Lung (tissue), 12 donors: ENCODE measurements around the gene FHOD1. TPM values are rescaled to one million over a fixed set of nuclear protein-coding genes. Genes with fewer than 3 reads are reported as not detected.

ENCODE experiments used
- ATAC-seq: fragments of 200-7000 bp; cut with Tn5 transposase; one replicate; pipeline ENCODE4 v1.9.1; 2020; ENCODE audit warnings: moderate number of reproducible peaks; ENCODE audit not compliant: insufficient read depth, low FRiP score
- DNase-seq, 3 donors: peaks; one replicate each; pipeline ENCODE4 v3.0.0-alpha.2; 2013 to 2017
- H3K27ac ChIP-seq, 2 donors: one replicate each; pipeline ENCODE4 v1.5.1; 2013; ENCODE audit warnings: mild to moderate bottlenecking in 2 of 2, moderate library complexity in 2 of 2, control low read depth in 1 of 2, inconsistent platforms in 1 of 2, low read depth in 1 of 2, low read length in 1 of 2
- H3K27me3 ChIP-seq, 3 donors: one replicate each; pipeline ENCODE4 v1.5.1; 2013; ENCODE audit warnings: low read length in 2 of 3; ENCODE audit not compliant: control insufficient read depth in 3 of 3, insufficient read depth in 3 of 3
- H3K36me3 ChIP-seq, 4 donors: one replicate each; pipeline ENCODE4 v1.5.1; 2013; ENCODE audit warnings: low read length in 4 of 4, mild to moderate bottlenecking in 1 of 4, moderate library complexity in 1 of 4; ENCODE audit not compliant: control insufficient read depth in 4 of 4, insufficient read depth in 4 of 4
- H3K4me1 ChIP-seq, 5 donors: one replicate each; pipeline ENCODE4 v1.5.1; 2013; ENCODE audit warnings: low read length in 5 of 5, mild to moderate bottlenecking in 2 of 5, moderate library complexity in 1 of 5; ENCODE audit not compliant: control insufficient read depth in 5 of 5, insufficient read depth in 5 of 5
- H3K4me3 ChIP-seq: one replicate; pipeline ENCODE4 v1.5.1; 2013; ENCODE audit warnings: mild to moderate bottlenecking, control low read depth, moderate library complexity
- H3K9ac ChIP-seq, 2 donors: one replicate each; pipeline ENCODE4 v1.5.1; 2013; ENCODE audit warnings: low read length in 2 of 2, control low read depth in 1 of 2; ENCODE audit not compliant: insufficient read depth in 1 of 2
- H3K9me3 ChIP-seq, 4 donors: one replicate each; pipeline ENCODE4 v1.5.1; 2013; ENCODE audit warnings: low read length in 3 of 4, mild to moderate bottlenecking in 1 of 4, moderate library complexity in 1 of 4; ENCODE audit not compliant: control insufficient read depth in 4 of 4, insufficient read depth in 3 of 4
- WGBS, 2 donors: extraction: QIAGEN DNeasy Blood & Tissue Kit; methylation state at CpG; one replicate each; pipeline ENCODE4 v1.1.7; 2013; 5-methylcytosine and 5-hydroxymethylcytosine counted together
- polyA plus RNA-seq, 2 donors: library from polyadenylated mRNA; stranded (reverse); fragments of 200-250 nt; gene quantifications; one replicate each; pipeline ENCODE4 v1.2.1, GENCODE V29; 2013
- total RNA-seq, 2 donors: library from RNA; depleted of rRNA in 1 of 2; stranded (reverse); fragments of >200 nt in 1 of 2; gene quantifications; one replicate each; pipeline ENCODE4 v1.2.1, GENCODE V29; 2014 to 2021
- TF ChIP-seq, protein P1 (sequence below): IDR thresholded peaks from 2 replicates; pipeline ENCODE4 v1.5.1; 2012; ENCODE audit warnings: mild to moderate bottlenecking; ENCODE audit errors: control extremely low read depth, extremely low read depth
- donor health status: control.
- donor health status: control.
- donor health status: Bipolar disorder and iron deficiency.
- donor health status: healthy.
- donor health status: DM: yes; HTN: yes; CAD: no.

Gene FHOD1
- total and polyA plus RNA-seq, 4 donors, result 51.3 to 129 (median 65.5) TPM

DNA sequence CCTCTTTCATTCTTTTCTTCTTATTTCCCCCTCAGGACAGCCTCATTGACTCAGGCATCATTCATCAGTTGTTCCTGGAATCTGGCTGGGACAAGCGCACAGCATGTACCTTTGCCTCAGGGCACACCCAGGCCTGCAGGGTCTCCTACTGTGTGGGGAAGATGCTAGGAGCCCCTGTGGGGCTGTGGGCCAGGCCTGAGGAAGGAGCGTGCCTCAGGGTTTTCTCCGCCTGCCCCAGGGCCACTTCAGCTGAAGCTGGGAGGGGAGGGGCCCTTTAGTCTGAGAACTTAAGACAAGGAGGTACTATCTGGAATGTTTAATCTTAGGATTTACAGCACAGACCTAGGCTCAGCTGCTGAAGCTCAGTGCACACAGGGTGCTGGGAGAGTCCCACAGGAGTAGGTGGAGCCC is 40.4 kb downstream of the FHOD1 start:
- TF ChIP-seq, protein P1, sequence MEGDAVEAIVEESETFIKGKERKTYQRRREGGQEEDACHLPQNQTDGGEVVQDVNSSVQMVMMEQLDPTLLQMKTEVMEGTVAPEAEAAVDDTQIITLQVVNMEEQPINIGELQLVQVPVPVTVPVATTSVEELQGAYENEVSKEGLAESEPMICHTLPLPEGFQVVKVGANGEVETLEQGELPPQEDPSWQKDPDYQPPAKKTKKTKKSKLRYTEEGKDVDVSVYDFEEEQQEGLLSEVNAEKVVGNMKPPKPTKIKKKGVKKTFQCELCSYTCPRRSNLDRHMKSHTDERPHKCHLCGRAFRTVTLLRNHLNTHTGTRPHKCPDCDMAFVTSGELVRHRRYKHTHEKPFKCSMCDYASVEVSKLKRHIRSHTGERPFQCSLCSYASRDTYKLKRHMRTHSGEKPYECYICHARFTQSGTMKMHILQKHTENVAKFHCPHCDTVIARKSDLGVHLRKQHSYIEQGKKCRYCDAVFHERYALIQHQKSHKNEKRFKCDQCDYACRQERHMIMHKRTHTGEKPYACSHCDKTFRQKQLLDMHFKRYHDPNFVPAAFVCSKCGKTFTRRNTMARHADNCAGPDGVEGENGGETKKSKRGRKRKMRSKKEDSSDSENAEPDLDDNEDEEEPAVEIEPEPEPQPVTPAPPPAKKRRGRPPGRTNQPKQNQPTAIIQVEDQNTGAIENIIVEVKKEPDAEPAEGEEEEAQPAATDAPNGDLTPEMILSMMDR, result no peak
- no peaks in the 10 kb centered on the region for H3K9me3 ChIP-seq
- DNase-seq, result no peak
- no peak for ATAC-seq
- no peaks in the 10 kb centered on the region for H3K27me3 ChIP-seq
- H3K4me3 ChIP-seq, result no peak overlapping the region
- WGBS, 2 donors, result 94 to 95% methylated on average over 3 of the region's 3 CpGs
- no peak overlapping the region for H3K27ac ChIP-seq
- peaks cover 3 to 26% (median 4%) of the 10 kb centered on the region in 4 donors for H3K36me3 ChIP-seq
- no peak overlapping the region for H3K9ac ChIP-seq
- H3K4me1 ChIP-seq, result peaks cover 0 to 7% (median 0%) of the 10 kb centered on the region in 5 donors

DNA sequence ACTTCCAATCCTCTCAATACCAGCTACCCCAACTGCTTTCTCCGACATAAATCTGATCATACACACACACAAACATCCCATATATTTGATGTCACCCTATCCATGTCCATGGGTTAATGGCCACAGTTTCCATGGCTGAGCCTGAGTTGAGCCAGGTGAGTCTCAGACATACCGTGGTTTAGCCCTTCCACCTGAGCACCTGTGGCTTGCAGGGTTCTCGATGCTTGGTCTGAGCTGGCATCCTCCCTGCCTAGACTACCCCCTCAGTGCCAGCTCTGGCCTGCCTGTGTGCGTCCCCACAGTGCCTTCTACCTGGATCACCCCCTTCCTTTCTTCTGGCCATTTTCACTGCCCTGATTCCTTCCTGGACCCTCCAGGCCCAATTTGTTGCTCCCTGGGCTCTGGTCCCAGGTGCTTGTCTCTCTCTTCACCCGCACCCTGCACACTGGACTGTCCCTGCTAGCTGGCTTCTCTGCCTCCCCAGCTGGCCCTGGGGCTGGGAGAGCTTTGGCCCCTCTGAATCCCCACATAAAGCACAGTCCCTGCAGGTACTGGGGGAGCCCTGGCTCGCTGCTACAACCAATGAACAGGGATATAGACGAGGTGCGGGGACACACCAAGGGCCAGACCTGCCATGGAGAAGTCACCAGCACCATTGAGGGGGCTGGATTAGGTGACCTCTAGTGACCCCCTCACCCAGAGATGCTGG is 41.0 kb downstream of the FHOD1 start:
- Histone ChIP-seq H3K9me3 (no peaks in the 10 kb centered on the region), H3K27me3 (no peaks in the 10 kb centered on the region), H3K4me3 (no peak overlapping the region), H3K9ac (no peak overlapping the region), H3K36me3 (peaks cover 3 to 32% (median 6%) of the 10 kb centered on the region in 4 donors), H3K4me1 (peaks cover 0 to 7% (median 0%) of the 10 kb centered on the region in 5 donors), H3K27ac (no peak overlapping the region)
- ATAC-seq (no peak), DNase-seq (no peak)
- TF ChIP-seq, protein P1, result no peak
- 95 to 98% methylated on average over 8 of the region's 8 CpGs for WGBS, 2 donors

DNA sequence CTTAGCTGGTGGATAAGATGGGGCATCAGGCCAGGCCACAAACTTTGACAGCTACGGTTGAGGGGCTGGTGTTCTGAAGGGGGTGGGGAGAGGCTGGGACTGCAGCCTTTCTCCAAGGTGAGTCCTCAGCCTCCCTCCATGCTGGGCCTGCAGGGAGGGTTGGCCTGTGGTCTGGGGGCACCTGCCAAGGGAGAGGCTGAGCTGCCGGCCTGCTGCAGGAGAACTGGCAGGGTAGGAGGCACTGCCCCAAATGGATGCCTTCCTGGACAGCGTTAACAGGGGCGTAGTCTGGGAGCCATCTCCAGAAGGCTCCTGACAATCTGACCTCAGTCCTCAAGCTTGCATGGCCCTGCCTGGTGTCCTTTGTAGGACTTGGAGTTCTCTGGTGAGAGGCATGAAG is 43.2 kb downstream of the FHOD1 start:
- 83 to 88% methylated on average over 4 of the region's 4 CpGs for WGBS, 2 donors
- H3K27me3 ChIP-seq, result no peaks in the 10 kb centered on the region

More for the DNA sequence above, 43.2 kb downstream of the FHOD1 start:
- Histone ChIP-seq H3K4me3 (no peak overlapping the region), H3K27ac (no peak overlapping the region), H3K4me1 (peaks cover 0 to 7% (median 0%) of the 10 kb centered on the region in 5 donors), H3K9ac (no peak overlapping the region), H3K9me3 (no peaks in the 10 kb centered on the region), H3K36me3 (peaks cover 3 to 41% (median 6%) of the 10 kb centered on the region in 4 donors)
- ATAC-seq (no peak), DNase-seq (no peak)
- TF ChIP-seq, protein P1, result no peak
